Esophagus muscularis mucosa (tissue), 4 donors: ENCODE data around the gene UNC5A. TPM values are rescaled to one million over a fixed set of nuclear protein-coding genes. Genes with fewer than 3 reads are reported as not detected.

Experiments used
- DNase-seq: peaks from one replicate; pipeline ENCODE4 v3.0.0-alpha.2; 2017; ENCODE audit errors: extremely low spot score
- H3K27ac ChIP-seq, 4 donors: fragments of 200-600 bp; sonication (generic); replicated peaks in 1 of 4; 1 replicate in 3 of 4; 2 replicates in 1 of 4; pipeline ENCODE4 v1.5.1; 2016 to 2019; ENCODE audit warnings: mild to moderate bottlenecking in 1 of 4
- H3K27me3 ChIP-seq, 4 donors: fragments of 200-600 bp; sonication (generic); one replicate each; pipeline versions ENCODE4 v1.5.1 to v1.6.0; 2016 to 2019
- H3K36me3 ChIP-seq, 4 donors: fragments of 200-600 bp; sonication (generic); one replicate each; pipeline ENCODE4 v1.5.1; 2016 to 2019
- H3K4me1 ChIP-seq, 4 donors: fragments of 200-600 bp; sonication (generic); one replicate each; pipeline ENCODE4 v1.5.1; 2016 to 2019
- H3K4me3 ChIP-seq, 4 donors: fragments of 200-600 bp; sonication (generic); 1 replicate in 2 of 4; 2 replicates in 2 of 4; pipeline ENCODE4 v1.5.1; 2016 to 2019; ENCODE audit warnings: mild to moderate bottlenecking in 4 of 4, moderate library complexity in 1 of 4
- H3K9me3 ChIP-seq, 4 donors: fragments of 200-600 bp; sonication (generic); 1 replicate in 3 of 4; 2 replicates in 1 of 4; pipeline ENCODE4 v1.5.1; 2016 to 2019
- CTCF ChIP-seq, 3 experiments: fragments of 200-600 bp in 2 of 3; fragments of 450-650 bp in 1 of 3; sonication (generic) in 2 of 3; IDR thresholded peaks; one replicate each; pipeline ENCODE4 v1.5.1; 2017 to 2019; ENCODE audit warnings: antibody characterized with exemption in 3 of 3, mild to moderate bottlenecking in 2 of 3, moderate library complexity in 1 of 3
- EP300 ChIP-seq: sonication (generic); formaldehyde crosslinking; IDR thresholded peaks from one replicate; pipeline ENCODE4 v1.6.1; 2017; ENCODE audit warnings: antibody characterized with exemption
- POLR2A ChIP-seq: fragments of 450-650 bp; IDR thresholded peaks from one replicate; pipeline ENCODE4 v1.6.1; 2017; ENCODE audit warnings: antibody characterized with exemption, moderate library complexity, mild to moderate bottlenecking, low read depth
- POLR2AphosphoS5 ChIP-seq, 2 donors: sonication (generic); formaldehyde crosslinking; IDR thresholded peaks; one replicate each; pipeline ENCODE4 v1.6.1; 2017; ENCODE audit warnings: antibody characterized with exemption in 2 of 2
- WGBS: methylation state at CpG from one replicate; pipeline ENCODE4 v1.1.5; 2018; 5-methylcytosine and 5-hydroxymethylcytosine counted together
- intact Hi-C: fragments of 100-400 bp; cut with DNase I; formaldehyde crosslinking; loops from one replicate; pipeline ENCODE4 v1.15.1; 2023
- total RNA-seq, 4 donors: library from RNA; depleted of rRNA; stranded (reverse); fragments of >200 nt; gene quantifications; one replicate each; pipeline versions ENCODE4 v1.1.0 to v1.2.1, GENCODE V29; 2016

Gene UNC5A
- total RNA-seq, 4 donors from 2014 or later = not detected

GRCh38 chr5:176816043-176816745, 5.8 kb downstream of the UNC5A start:
- TF ChIP-seq POLR2AphosphoS5 (IDR thresholded peaks at IDR 0.05) (no peak), EP300 (no peak), POLR2A (no peak), CTCF (IDR thresholded peaks at IDR 0.05) (no peak)
- Histone ChIP-seq H3K4me3 (no peak overlapping the region), H3K27ac (no peak overlapping the region), H3K9me3 (no peaks in the 10 kb centered on the region), H3K4me1 (peaks cover 9 to 25% (median 17%) of the 10 kb centered on the region in 4 donors), H3K36me3 (no peaks in the 10 kb centered on the region), H3K27me3 (peaks cover 0 to 97% (median 52%) of the 10 kb centered on the region in 4 donors)
- intact Hi-C loops = no loop called here
- WGBS = 93% methylated on average over 2 of the region's 5 CpGs
- DNase-seq = no peak

GRCh38 chr5:176816791-176817347, 6.5 kb downstream of the UNC5A start:
- H3K9me3 ChIP-seq = no peaks in the 10 kb centered on the region
- TF ChIP-seq CTCF (IDR thresholded peaks at IDR 0.05) = no peak
- intact Hi-C loops = no loop called here
- H3K4me3 ChIP-seq = no peak overlapping the region
- H3K36me3 ChIP-seq = no peaks in the 10 kb centered on the region
- no peak overlapping the region for H3K27ac ChIP-seq
- H3K4me1 ChIP-seq = peaks cover 8 to 21% (median 14%) of the 10 kb centered on the region in 4 donors
- no peak for DNase-seq
- WGBS = 41% methylated on average over 8 of the region's 9 CpGs
- peaks cover 0 to 97% (median 46%) of the 10 kb centered on the region in 4 donors for H3K27me3 ChIP-seq

- TF ChIP-seq EP300 (no peak), POLR2A (no peak), CTCF (IDR thresholded peaks at IDR 0.05) (no peak), POLR2AphosphoS5 (IDR thresholded peaks at IDR 0.05) (no peak)
- Histone ChIP-seq H3K9me3 (no peaks in the 10 kb centered on the region), H3K4me1 (peaks cover 8 to 21% (median 14%) of the 10 kb centered on the region in 4 donors), H3K27ac (no peak overlapping the region), H3K36me3 (no peaks in the 10 kb centered on the region), H3K27me3 (peaks cover 0 to 97% (median 41%) of the 10 kb centered on the region in 4 donors), H3K4me3 (peak overlapping the region; percentile 42 to 57 (median 50))
- intact Hi-C loops = no loop called here
- WGBS = 0% methylated on average over 7 of the region's 42 CpGs
- no peak for DNase-seq
These were observed 7.0 kb downstream of the UNC5A start for GRCh38 chr5:176817369-176817840.

GRCh38 chr5:176817841-176818377, 7.5 kb downstream of the UNC5A start:
- 3% methylated on average over 13 of the region's 55 CpGs for WGBS
- Histone ChIP-seq H3K4me1 (peaks cover 8 to 18% (median 14%) of the 10 kb centered on the region in 4 donors), H3K27ac (no peak overlapping the region), H3K36me3 (no peaks in the 10 kb centered on the region), H3K4me3 (peak overlapping the region; percentile 42 to 57 (median 50)), H3K9me3 (no peaks in the 10 kb centered on the region), H3K27me3 (peaks cover 0 to 97% (median 36%) of the 10 kb centered on the region in 4 donors)
- TF ChIP-seq POLR2AphosphoS5 (IDR thresholded peaks at IDR 0.05) = no peak
- TF ChIP-seq POLR2A = no peak
- no peak for TF ChIP-seq EP300
- no peak for TF ChIP-seq CTCF (IDR thresholded peaks at IDR 0.05)
- intact Hi-C loops = no loop called here
- DNase-seq = no peak
